ENCODE results near the gene ILF2.

Gene ILF2

GRCh38 chr1:153633754-153634665, 36.8 kb downstream of the ILF2 start, which contains the start of gene CHTOP:
TSS of gene CHTOP (plus strand) at chr1:153634066. CDS start at chr1:153636589, 2,523 bp downstream.
- no peaks in the 10 kb centered on the region for H3K27me3 ChIP-seq (ENCODE audit: insufficient read depth, poor library complexity, severe bottlenecking)
- peak; percentile 94 to 98 for DNase-seq (ENCODE audit: low read depth in 1 of 2, low spot score in 1 of 2)
- peak within 1 kb of the TSS; percentile 99 for H3K27ac ChIP-seq (replicated peaks)
- peak within 1 kb of the TSS; percentile 51 for H3K4me3 ChIP-seq (replicated peaks; ENCODE audit: insufficient read depth, low read length)
- no peak; the same call in 1 of the 2 replicates for TF ChIP-seq SPI1 (IDR thresholded peaks at IDR 0.05; ENCODE audit: borderline replicate concordance, low read depth)
- TF ChIP-seq REST (IDR thresholded peaks at IDR 0.05; ENCODE audit: insufficient replicate concordance, low read depth): peak; percentile 62
- no peak for TF ChIP-seq CTCF (IDR thresholded peaks at IDR 0.05; ENCODE audit: insufficient read depth, low read length)
- TF ChIP-seq POLR2AphosphoS5 (IDR thresholded peaks at IDR 0.05; ENCODE audit: low read depth): peak; percentile 96
- no peak for TF ChIP-seq GABPA (IDR thresholded peaks at IDR 0.05; ENCODE audit: low read depth)

GRCh38 chr1:153633161-153633753, 37.5 kb downstream of the ILF2 start:
- no peak for DNase-seq (ENCODE audit: low read depth in 1 of 2, low spot score in 1 of 2)
- H3K27ac ChIP-seq (replicated peaks): no peak overlapping the region
- no peak for TF ChIP-seq CTCF (IDR thresholded peaks at IDR 0.05; ENCODE audit: insufficient read depth, low read length)
- no peak for TF ChIP-seq POLR2AphosphoS5 (IDR thresholded peaks at IDR 0.05; ENCODE audit: low read depth)
- TF ChIP-seq REST (IDR thresholded peaks at IDR 0.05; ENCODE audit: insufficient replicate concordance, low read depth): no peak
- no peak for TF ChIP-seq GABPA (IDR thresholded peaks at IDR 0.05; ENCODE audit: low read depth)
- no peak for TF ChIP-seq SPI1 (IDR thresholded peaks at IDR 0.05; ENCODE audit: borderline replicate concordance, low read depth)
- H3K27me3 ChIP-seq (ENCODE audit: insufficient read depth, poor library complexity, severe bottlenecking): no peaks in the 10 kb centered on the region
- peak overlapping the region; percentile 16 for H3K4me3 ChIP-seq (replicated peaks; ENCODE audit: insufficient read depth, low read length)

GRCh38 chr1:153631047-153632022, 39.5 kb downstream of the ILF2 start:
- DNase-seq (ENCODE audit: low read depth in 1 of 2, low spot score in 1 of 2): no peak
- TF ChIP-seq CTCF (IDR thresholded peaks at IDR 0.05; ENCODE audit: insufficient read depth, low read length) (no peak), SPI1 (IDR thresholded peaks at IDR 0.05; ENCODE audit: borderline replicate concordance, low read depth) (no peak), GABPA (IDR thresholded peaks at IDR 0.05; ENCODE audit: low read depth) (no peak), REST (IDR thresholded peaks at IDR 0.05; ENCODE audit: insufficient replicate concordance, low read depth) (no peak), POLR2AphosphoS5 (IDR thresholded peaks at IDR 0.05; ENCODE audit: low read depth) (no peak)
- no peak overlapping the region for H3K27ac ChIP-seq (replicated peaks)
- H3K4me3 ChIP-seq (replicated peaks; ENCODE audit: insufficient read depth, low read length): no peak overlapping the region
- no peaks in the 10 kb centered on the region for H3K27me3 ChIP-seq (ENCODE audit: insufficient read depth, poor library complexity, severe bottlenecking)
